Measurements from ENCODE around the gene CYGB.

The CYGB gene

DNA sequence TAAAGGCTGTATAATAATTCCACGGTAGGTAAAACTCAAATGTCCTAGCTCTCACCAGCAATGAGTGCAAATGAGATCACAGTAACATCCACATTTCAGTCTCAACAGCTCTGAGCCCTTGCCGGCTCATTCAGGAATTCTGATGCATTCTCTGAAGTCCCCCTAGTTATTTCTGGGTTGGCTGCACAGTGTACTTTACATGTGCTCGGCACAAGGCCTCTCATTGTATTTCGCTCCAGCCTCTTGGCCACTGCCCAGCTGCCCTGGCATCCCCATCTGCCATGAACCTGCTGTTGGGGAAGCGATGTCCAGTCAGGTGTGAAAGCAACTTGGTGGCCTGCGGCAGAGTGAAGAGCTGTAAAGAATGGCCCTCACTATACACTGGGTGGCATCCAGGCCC lies 16.6 kb upstream of the CYGB start:
- TF ChIP-seq CEBPB (IDR thresholded peaks at IDR 0.05) (peak; percentile 46; the same call in 1 of the 2 replicates), TCF12 (IDR thresholded peaks at IDR 0.05; ENCODE audit: low read depth) (peak; percentile 95), FOXM1 (IDR thresholded peaks at IDR 0.05; ENCODE audit: borderline replicate concordance, low read depth) (peak; percentile 64; the same call in 1 of the 2 replicates), TEAD4 (IDR thresholded peaks at IDR 0.05) (peak; percentile 87), EGR1 (IDR thresholded peaks at IDR 0.05) (no peak), NFIC (IDR thresholded peaks at IDR 0.05) (peak; percentile 98), RAD21 (IDR thresholded peaks at IDR 0.05; ENCODE audit: low read depth) (peak; percentile 27; the same call in 1 of the 2 replicates), MAX (IDR thresholded peaks at IDR 0.05) (peak; percentile 98), YY1 (IDR thresholded peaks at IDR 0.05; ENCODE audit: low read depth) (peak; percentile 75), TAF1 (IDR thresholded peaks at IDR 0.05; ENCODE audit: low read depth) (peak; percentile 33; the same call in 1 of the 2 replicates), ZBTB7A (IDR thresholded peaks at IDR 0.05; ENCODE audit: low read depth) (peak; percentile 57; the same call in 1 of the 2 replicates), EP300 (IDR thresholded peaks at IDR 0.05; ENCODE audit: borderline replicate concordance) (peak; percentile 80; the same call in 1 of the 2 replicates), CREB1 (IDR thresholded peaks at IDR 0.05; ENCODE audit: low read depth) (no peak)
- TF ChIP-seq, protein P1, sequence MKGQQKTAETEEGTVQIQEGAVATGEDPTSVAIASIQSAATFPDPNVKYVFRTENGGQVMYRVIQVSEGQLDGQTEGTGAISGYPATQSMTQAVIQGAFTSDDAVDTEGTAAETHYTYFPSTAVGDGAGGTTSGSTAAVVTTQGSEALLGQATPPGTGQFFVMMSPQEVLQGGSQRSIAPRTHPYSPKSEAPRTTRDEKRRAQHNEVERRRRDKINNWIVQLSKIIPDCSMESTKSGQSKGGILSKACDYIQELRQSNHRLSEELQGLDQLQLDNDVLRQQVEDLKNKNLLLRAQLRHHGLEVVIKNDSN (IDR thresholded peaks at IDR 0.05): peak; percentile 8; the same call in 1 of the 2 replicates
- TF ChIP-seq, protein P2, sequence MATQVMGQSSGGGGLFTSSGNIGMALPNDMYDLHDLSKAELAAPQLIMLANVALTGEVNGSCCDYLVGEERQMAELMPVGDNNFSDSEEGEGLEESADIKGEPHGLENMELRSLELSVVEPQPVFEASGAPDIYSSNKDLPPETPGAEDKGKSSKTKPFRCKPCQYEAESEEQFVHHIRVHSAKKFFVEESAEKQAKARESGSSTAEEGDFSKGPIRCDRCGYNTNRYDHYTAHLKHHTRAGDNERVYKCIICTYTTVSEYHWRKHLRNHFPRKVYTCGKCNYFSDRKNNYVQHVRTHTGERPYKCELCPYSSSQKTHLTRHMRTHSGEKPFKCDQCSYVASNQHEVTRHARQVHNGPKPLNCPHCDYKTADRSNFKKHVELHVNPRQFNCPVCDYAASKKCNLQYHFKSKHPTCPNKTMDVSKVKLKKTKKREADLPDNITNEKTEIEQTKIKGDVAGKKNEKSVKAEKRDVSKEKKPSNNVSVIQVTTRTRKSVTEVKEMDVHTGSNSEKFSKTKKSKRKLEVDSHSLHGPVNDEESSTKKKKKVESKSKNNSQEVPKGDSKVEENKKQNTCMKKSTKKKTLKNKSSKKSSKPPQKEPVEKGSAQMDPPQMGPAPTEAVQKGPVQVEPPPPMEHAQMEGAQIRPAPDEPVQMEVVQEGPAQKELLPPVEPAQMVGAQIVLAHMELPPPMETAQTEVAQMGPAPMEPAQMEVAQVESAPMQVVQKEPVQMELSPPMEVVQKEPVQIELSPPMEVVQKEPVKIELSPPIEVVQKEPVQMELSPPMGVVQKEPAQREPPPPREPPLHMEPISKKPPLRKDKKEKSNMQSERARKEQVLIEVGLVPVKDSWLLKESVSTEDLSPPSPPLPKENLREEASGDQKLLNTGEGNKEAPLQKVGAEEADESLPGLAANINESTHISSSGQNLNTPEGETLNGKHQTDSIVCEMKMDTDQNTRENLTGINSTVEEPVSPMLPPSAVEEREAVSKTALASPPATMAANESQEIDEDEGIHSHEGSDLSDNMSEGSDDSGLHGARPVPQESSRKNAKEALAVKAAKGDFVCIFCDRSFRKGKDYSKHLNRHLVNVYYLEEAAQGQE (IDR thresholded peaks at IDR 0.05; ENCODE audit: low read depth): no peak

GRCh38 chr17:76553178-76553908 lies 15.8 kb upstream of the CYGB start:
- no peak for TF ChIP-seq TCF12 (IDR thresholded peaks at IDR 0.05; ENCODE audit: low read depth)
- TF ChIP-seq FOXM1 (IDR thresholded peaks at IDR 0.05; ENCODE audit: borderline replicate concordance, low read depth): no peak
- TF ChIP-seq, protein P2 (IDR thresholded peaks at IDR 0.05; ENCODE audit: low read depth): no peak
- no peak for TF ChIP-seq EGR1 (IDR thresholded peaks at IDR 0.05)
- no peak for TF ChIP-seq CEBPB (IDR thresholded peaks at IDR 0.05)
- no peak for TF ChIP-seq TEAD4 (IDR thresholded peaks at IDR 0.05)
- TF ChIP-seq YY1 (IDR thresholded peaks at IDR 0.05; ENCODE audit: low read depth): no peak
- no peak; the same call in 1 of the 2 replicates for TF ChIP-seq EP300 (IDR thresholded peaks at IDR 0.05; ENCODE audit: borderline replicate concordance)
- no peak for TF ChIP-seq MAX (IDR thresholded peaks at IDR 0.05)

DNA sequence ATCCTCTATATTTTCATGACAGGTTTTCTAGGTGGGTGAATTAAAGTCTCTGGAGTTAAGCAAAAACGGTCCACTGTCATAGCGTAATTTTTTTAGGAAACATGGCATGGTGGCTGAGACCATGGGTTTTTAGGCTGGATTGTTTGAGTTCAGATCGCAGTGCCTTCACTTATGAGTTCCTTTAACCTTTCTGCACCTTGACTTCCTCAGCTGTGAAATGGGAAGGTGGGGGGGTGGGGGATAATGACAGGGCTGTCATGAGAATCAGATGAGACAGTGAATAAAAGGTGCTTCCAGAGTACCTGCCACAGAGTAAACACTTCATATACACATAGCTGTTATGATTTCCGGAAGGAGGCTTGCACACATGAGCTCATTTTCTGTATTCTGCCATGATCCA lies 14.2 kb upstream of the CYGB start:
- no peak for TF ChIP-seq EP300 (IDR thresholded peaks at IDR 0.05; ENCODE audit: borderline replicate concordance)
- no peak for TF ChIP-seq TAF1 (IDR thresholded peaks at IDR 0.05; ENCODE audit: low read depth)
- TF ChIP-seq TEAD4 (IDR thresholded peaks at IDR 0.05): no peak
- no peak for TF ChIP-seq MAX (IDR thresholded peaks at IDR 0.05)
- TF ChIP-seq CEBPB (IDR thresholded peaks at IDR 0.05): no peak
- TF ChIP-seq EGR1 (IDR thresholded peaks at IDR 0.05): no peak
- TF ChIP-seq CREB1 (IDR thresholded peaks at IDR 0.05; ENCODE audit: low read depth): no peak
- TF ChIP-seq RAD21 (IDR thresholded peaks at IDR 0.05; ENCODE audit: low read depth): no peak
- TF ChIP-seq FOXM1 (IDR thresholded peaks at IDR 0.05; ENCODE audit: borderline replicate concordance, low read depth): no peak
- TF ChIP-seq ZBTB7A (IDR thresholded peaks at IDR 0.05; ENCODE audit: low read depth): no peak
- TF ChIP-seq YY1 (IDR thresholded peaks at IDR 0.05; ENCODE audit: low read depth): no peak
- TF ChIP-seq, protein P2 (IDR thresholded peaks at IDR 0.05; ENCODE audit: low read depth): no peak
- TF ChIP-seq, protein P1 (IDR thresholded peaks at IDR 0.05): no peak
- no peak for TF ChIP-seq TCF12 (IDR thresholded peaks at IDR 0.05; ENCODE audit: low read depth)
